Bladder microvascular endothelial cell (primary cell): ENCODE results near the gene CFAP70. TPM values are rescaled to one million over a fixed set of nuclear protein-coding genes. Genes with fewer than 3 reads are reported as not detected.

Experiments
- total RNA-seq: library from RNA; depleted of rRNA; stranded (reverse); fragments of >200 nt; gene quantifications from 2 replicates; pipeline ENCODE4 v1.2.3, GENCODE V29; 2014

The CFAP70 gene
- total RNA-seq, result 0.16 and 0.25 TPM in 2 replicates

DNA sequence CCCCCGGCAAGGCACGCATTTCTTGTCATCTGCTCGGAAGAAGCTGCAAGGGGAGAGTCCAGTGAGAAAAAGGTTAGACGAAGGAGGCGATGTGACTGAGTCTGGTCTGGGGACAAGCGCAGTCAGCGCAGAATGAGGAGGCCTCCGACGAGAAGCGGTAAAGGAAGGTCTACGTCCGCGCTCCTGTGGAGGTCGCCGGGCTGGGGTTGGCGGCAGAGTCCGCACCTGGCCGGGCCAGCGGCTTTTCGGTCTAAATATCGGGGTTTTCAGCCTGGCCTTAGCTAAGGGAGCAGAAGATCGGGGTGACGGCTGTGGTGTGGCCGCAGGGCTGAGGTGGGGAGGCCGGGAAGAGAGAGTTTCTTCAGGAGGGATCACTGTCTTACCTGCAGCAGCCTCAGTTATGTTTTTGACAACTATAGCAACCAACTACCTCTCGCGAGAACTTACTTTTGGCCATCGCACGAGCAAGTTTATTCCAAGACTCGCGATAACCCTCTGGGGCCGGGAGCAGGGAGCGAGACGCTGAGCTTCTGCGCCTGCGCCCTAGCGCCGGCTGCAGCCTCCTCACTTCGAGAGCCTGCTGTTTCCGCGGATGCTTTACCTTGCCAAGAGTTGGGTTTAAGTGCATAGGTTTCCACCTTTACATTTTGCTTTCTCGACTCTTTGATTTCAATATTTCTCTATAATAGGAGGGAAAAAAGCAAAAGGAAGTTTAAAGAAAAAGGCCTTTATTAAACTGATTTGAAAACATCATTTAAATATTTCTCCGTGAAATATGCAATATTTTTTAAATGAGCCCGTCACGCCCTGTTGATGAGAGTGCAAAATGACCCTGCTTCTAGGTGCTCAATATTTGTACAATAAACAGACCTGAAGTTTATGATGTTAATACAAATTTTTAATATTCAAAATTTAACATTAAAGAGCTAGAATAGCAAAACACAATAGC is at the start of gene CFAP70:
Gene CFAP70, minus strand, starts transcription at position 534 of the 949 bp plus-strand sequence. CDS start 4,068 bp downstream, outside the sequence.

DNA sequence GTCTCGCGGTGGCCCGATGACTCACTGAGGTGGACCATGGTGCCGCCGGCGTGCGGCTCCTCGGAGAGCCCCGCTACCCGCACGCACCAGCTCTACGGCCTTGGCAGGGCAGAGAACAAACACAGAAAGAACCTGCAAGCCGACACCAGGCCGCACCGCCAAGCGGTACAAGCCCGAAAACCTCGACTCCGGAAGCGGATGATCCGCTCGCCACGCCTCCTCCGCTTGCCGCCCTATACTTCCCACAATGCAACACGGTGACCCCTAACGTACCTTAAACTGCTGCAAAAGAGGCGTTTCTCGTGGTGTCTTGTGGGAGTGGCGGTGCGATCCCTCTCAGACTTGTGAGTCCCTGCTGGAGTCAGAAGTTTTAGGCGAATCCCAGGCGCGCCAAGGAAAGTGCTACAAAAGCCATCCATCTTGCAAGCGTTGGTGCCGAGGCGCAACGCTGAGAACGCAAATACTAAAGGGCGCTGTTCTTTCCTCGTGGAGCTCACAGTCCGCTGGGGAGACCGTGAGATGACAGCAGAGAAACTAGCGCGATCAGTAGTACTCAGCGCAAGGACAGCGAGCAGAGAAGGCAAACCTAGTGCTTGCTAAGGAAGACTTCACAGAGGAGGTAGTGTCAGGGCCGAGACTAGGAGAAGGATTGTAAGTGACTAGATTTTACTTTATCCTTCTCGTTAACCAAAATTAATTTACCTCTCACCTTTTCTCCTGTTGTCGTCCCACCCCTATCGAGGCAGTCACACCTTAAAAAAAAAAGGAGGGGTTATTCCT is 106.0 kb downstream of the CFAP70 start, which contains the start of gene MRPS16:
Gene MRPS16, minus strand, starts transcription at position 200 of the 780 bp plus-strand sequence. Its CDS starts 162 bp downstream, at position 38.

DNA sequence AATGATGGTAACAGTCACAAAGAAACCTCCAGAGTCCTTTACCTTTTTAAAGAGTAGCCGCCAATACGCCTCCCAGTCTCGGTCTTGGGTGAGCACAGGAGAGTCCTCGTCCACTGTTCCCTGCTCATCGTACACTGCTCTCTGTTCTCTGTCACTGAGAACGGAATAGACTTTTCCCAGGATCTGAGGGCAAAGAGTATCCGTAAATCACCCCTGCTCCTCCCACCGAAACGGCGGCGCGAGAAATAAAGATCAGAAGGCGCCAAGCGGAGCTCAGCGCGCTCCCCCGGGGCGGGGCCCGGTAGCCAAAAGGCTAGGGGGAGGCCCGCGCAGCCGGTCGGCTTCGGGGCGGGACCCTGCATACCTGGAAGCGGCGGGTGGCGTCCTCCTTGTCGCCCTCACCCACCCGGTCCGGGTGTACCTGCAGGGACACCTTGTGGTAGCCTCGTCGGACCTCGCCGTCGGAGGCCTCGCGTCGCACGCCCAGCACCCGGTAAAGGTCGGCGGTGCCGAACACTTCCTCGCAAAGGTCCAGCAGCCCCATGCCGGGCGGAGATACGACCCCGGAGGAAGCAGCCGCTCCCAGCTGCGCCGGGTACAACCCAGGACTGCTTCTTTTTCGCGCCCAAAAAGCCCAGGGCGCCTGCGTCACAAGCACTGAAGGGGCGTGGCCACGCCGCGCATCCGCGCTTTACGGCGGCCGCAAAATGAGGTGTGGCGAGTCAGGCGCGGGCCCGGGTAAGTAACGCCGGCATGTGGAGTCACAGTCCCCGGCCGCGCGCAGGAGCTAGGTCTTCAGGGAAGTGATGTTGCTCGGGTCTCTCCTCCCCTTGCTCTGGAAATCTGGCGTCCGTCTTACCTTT is 111.8 kb downstream of the CFAP70 start, which contains the start of gene DNAJC9:
Gene DNAJC9, minus strand, starts transcription at position 610 of the 863 bp plus-strand sequence. Its CDS starts 66 bp downstream, at position 544.

Other genes with a start within 250 kb of the CFAP70 start
- gene NUDT13, start 248.4 kb downstream of the CFAP70 start, total RNA-seq, result 1.4 and 1.9 TPM in 2 replicates
- gene ECD, start 190.9 kb downstream of the CFAP70 start, total RNA-seq, result 17.3 and 28.0 TPM in 2 replicates
- gene FAM149B1, start 190.7 kb downstream of the CFAP70 start, total RNA-seq, result 22.5 and 42.9 TPM in 2 replicates
- gene DNAJC9, start 111.6 kb downstream of the CFAP70 start, total RNA-seq, result 44.6 and 46.8 TPM in 2 replicates
- gene MRPS16, start 106.2 kb downstream of the CFAP70 start, total RNA-seq, result 47.4 and 48.0 TPM in 2 replicates
- gene ANXA7, start 55.2 kb upstream of the CFAP70 start, total RNA-seq, result 56.3 and 77.1 TPM in 2 replicates
- gene MSS51, start 74.7 kb upstream of the CFAP70 start, total RNA-seq, result 0.49 and 1.4 TPM in 2 replicates
- 10.5 and 22.8 TPM in 2 replicates for gene PPP3CB, start 137.2 kb upstream of the CFAP70 start, total RNA-seq
- gene USP54, start 232.5 kb upstream of the CFAP70 start, total RNA-seq, result 6.5 and 15.8 TPM in 2 replicates